Caco-2 (cell line): Measurements from ENCODE around the gene ADIPOR2. TPM values are rescaled to one million over a fixed set of nuclear protein-coding genes. Genes with fewer than 3 reads are reported as not detected.
A peak's percentile ranks its signal among the peaks of the same experiment; 100 is the strongest.

ENCODE experiments used
- BruUV-seq: library from RNA; stranded (reverse); fragments of 400-500 nt; replicated peaks from 2 replicates; lab custom pipeline; 2021; lab: Mats Ljungman, UMichigan
- CTCF ChIA-PET: fragments of 300-600 bp; sonication (Branson Sonifier 250); formaldehyde crosslinking; loops from one replicate; lab custom pipeline; 2022; ENCODE audit warnings: antibody characterized with exemption; lab: Charles Lee
- POLR2A ChIA-PET: fragments of 300-600 bp; sonication (Branson Sonifier 250); formaldehyde crosslinking; loops from one replicate; lab custom pipeline; 2022; ENCODE audit warnings: antibody characterized with exemption; lab: Charles Lee
- DNase-seq, 2 experiments: peaks; one replicate each; pipeline versions ENCODE4 v3.0.0 to v3.0.0-alpha.2; 2020 to 2022
- H3K27me3 ChIP-seq: replicated peaks from 2 replicates; pipeline ENCODE4 v1.6.0; 2011; ENCODE audit warnings: low read length; ENCODE audit not compliant: control insufficient read depth, insufficient read depth
- H3K36me3 ChIP-seq: 2 replicates; pipeline ENCODE4 v1.5.1; 2011; ENCODE audit warnings: low read length; ENCODE audit not compliant: control insufficient read depth, insufficient read depth
- H3K4me1 ChIP-seq: fragments of 250-450 bp; sonication (Bioruptor Pico); 2 replicates; pipeline ENCODE4 v1.5.1; 2020; ENCODE audit warnings: mild to moderate bottlenecking
- H3K4me3 ChIP-seq: 2 replicates; pipeline ENCODE4 v1.5.1; 2011; ENCODE audit warnings: low read depth, mild to moderate bottlenecking, control low read depth, low read length
- H3K9me3 ChIP-seq: fragments of 250-450 bp; sonication (Bioruptor Pico); 2 replicates; pipeline ENCODE4 v1.5.1; 2020; ENCODE audit warnings: mild to moderate bottlenecking, moderate library complexity
- H3K27ac Mint-ChIP-seq: one replicate; pipeline ENCODE4 v1.8.0; 2022; ENCODE audit warnings: mixed read lengths; ENCODE audit not compliant: unreplicated experiment
- H3K27me3 Mint-ChIP-seq: one replicate; pipeline ENCODE4 v1.8.0; 2022; ENCODE audit warnings: mixed read lengths; ENCODE audit not compliant: insufficient read depth, unreplicated experiment
- H3K36me3 Mint-ChIP-seq: one replicate; pipeline ENCODE4 v1.8.0; 2022; ENCODE audit warnings: mild to moderate bottlenecking, mixed read lengths; ENCODE audit not compliant: insufficient read depth, unreplicated experiment
- H3K4me1 Mint-ChIP-seq: one replicate; pipeline ENCODE4 v1.8.0; 2022; ENCODE audit warnings: low read depth, mixed read lengths; ENCODE audit not compliant: unreplicated experiment
- H3K4me3 Mint-ChIP-seq: one replicate; pipeline ENCODE4 v1.8.0; 2022; ENCODE audit warnings: mild to moderate bottlenecking, moderate library complexity, mixed read lengths; ENCODE audit not compliant: unreplicated experiment
- H3K9me3 Mint-ChIP-seq: one replicate; pipeline ENCODE4 v1.8.0; 2022; ENCODE audit warnings: mixed read lengths; ENCODE audit not compliant: unreplicated experiment
- CTCF ChIP-seq, 2 experiments: fragments of 200-600 bp in 1 of 2; IDR thresholded peaks; 1 replicate in 1 of 2; 2 replicates in 1 of 2; pipeline versions ENCODE4 v1.5.1 to v1.8.0; 2011 to 2022; ENCODE audit warnings: antibody characterized with exemption in 1 of 2, control low read depth in 1 of 2, inconsistent platforms in 1 of 2, low read depth in 1 of 2, low read length in 1 of 2, mild to moderate bottlenecking in 1 of 2, moderate library complexity in 1 of 2; ENCODE audit not compliant: insufficient read depth in 1 of 2, severe bottlenecking in 1 of 2, unreplicated experiment in 1 of 2
- intact Hi-C: fragments of 100-400 bp; cut with micrococcal nuclease; formaldehyde crosslinking; loops from one replicate; pipeline ENCODE4 v1.10.0; 2022; ENCODE audit not compliant: unreplicated experiment
- total RNA-seq: library from RNA; stranded (reverse); gene quantifications from 2 replicates; pipeline ENCODE4 v1.2.3, GENCODE V29; 2022

ADIPOR2 gene
- total RNA-seq, 1 experiment from 2014 or later, result 119 TPM

- Mint-ChIP-seq H3K27me3 (no peaks in the 10 kb centered on the region), H3K4me1 (peaks cover 9% of the 10 kb centered on the region), H3K36me3 (peaks cover 18% of the 10 kb centered on the region), H3K4me3 (peak overlapping the region; percentile 82), H3K9me3 (no peaks in the 10 kb centered on the region), H3K27ac (no peak overlapping the region)
- Histone ChIP-seq H3K4me1 (peaks cover 8% of the 10 kb centered on the region; the same call in 1 of the 2 replicates), H3K9me3 (no peaks in the 10 kb centered on the region), H3K27me3 (no peaks in the 10 kb centered on the region), H3K4me3 (peak overlapping the region; percentile 40), H3K36me3 (no peaks in the 10 kb centered on the region)
- no peak for TF ChIP-seq CTCF (IDR thresholded peaks at IDR 0.05; ENCODE audit: insufficient read depth in 1 of 2, low read depth in 1 of 2, low read length in 1 of 2, severe bottlenecking in 1 of 2, unreplicated experiment in 1 of 2)
- CTCF ChIA-PET, result interaction anchor here (1.4 to 3.6 kb wide), 3 partner anchors 142 to 163 kb away, joined by 4 to 45 read pairs (median 14); no protein-coding TSS in a partner anchor
- DNase-seq, result peak in 1 of 2 experiments; percentile 38
- POLR2A ChIA-PET, result no interaction called here
- BruUV-seq, result no TSS peak
- intact Hi-C loops, result loop anchor here (2.0 kb wide), 1 partner anchor 238 kb away; no protein-coding TSS in a partner anchor
These were observed 106.4 kb downstream of the ADIPOR2 start for GRCh38 chr12:1797011-1797901.

GRCh38 chr12:1797991-1798640 is 107.2 kb downstream of the ADIPOR2 start:
- Mint-ChIP-seq H3K4me1 (peaks cover 9% of the 10 kb centered on the region), H3K27ac (no peak overlapping the region), H3K4me3 (no peak overlapping the region), H3K27me3 (no peaks in the 10 kb centered on the region), H3K9me3 (no peaks in the 10 kb centered on the region), H3K36me3 (peaks cover 12% of the 10 kb centered on the region)
- POLR2A ChIA-PET, result no interaction called here
- intact Hi-C loops, result loop anchor here (2.0 kb wide), 1 partner anchor 237 kb away; no protein-coding TSS in a partner anchor
- no peak for DNase-seq
- BruUV-seq, result no TSS peak
- CTCF ChIA-PET, result interaction anchor here (0.6 to 3.0 kb wide), 4 partner anchors 142 to 785 kb away, joined by 3 to 14 read pairs (median 4); no protein-coding TSS in a partner anchor
- Histone ChIP-seq H3K36me3 (no peaks in the 10 kb centered on the region), H3K27me3 (no peaks in the 10 kb centered on the region), H3K9me3 (no peaks in the 10 kb centered on the region), H3K4me3 (no peak overlapping the region), H3K4me1 (peaks cover 8% of the 10 kb centered on the region; the same call in 1 of the 2 replicates)
- no peak for TF ChIP-seq CTCF (IDR thresholded peaks at IDR 0.05; ENCODE audit: insufficient read depth in 1 of 2, low read depth in 1 of 2, low read length in 1 of 2, severe bottlenecking in 1 of 2, unreplicated experiment in 1 of 2)

DNA sequence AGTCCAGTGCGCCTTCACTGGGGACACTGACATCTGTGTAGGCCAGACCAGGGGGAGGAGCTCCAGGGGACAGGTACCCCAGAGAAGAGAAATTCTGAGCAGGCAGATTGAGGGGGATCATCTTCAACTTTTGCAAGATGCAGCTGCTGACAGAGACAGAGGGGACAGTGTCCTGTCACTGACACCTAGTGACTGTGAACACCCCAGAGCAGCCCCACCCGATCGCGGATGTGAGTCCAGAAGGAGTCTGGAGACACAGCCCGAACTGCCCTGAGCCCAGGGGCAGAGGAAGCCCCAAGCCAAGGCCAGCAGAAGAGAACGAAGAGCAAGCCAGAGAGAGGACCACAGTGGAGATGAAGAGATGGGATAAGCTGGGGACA is 107.8 kb downstream of the ADIPOR2 start:
- no peak for DNase-seq
- Mint-ChIP-seq H3K4me3 (no peak overlapping the region), H3K36me3 (peaks cover 10% of the 10 kb centered on the region), H3K4me1 (peaks cover 9% of the 10 kb centered on the region), H3K27ac (no peak overlapping the region), H3K9me3 (no peaks in the 10 kb centered on the region), H3K27me3 (no peaks in the 10 kb centered on the region)
- TF ChIP-seq CTCF (IDR thresholded peaks at IDR 0.05; ENCODE audit: insufficient read depth in 1 of 2, low read depth in 1 of 2, low read length in 1 of 2, severe bottlenecking in 1 of 2, unreplicated experiment in 1 of 2), result no peak
- H3K27me3 ChIP-seq, result no peaks in the 10 kb centered on the region
- BruUV-seq, result no TSS peak
- no peaks in the 10 kb centered on the region for H3K36me3 ChIP-seq
- intact Hi-C loops, result no loop called here
- H3K4me1 ChIP-seq, result peaks cover 8% of the 10 kb centered on the region; the same call in 1 of the 2 replicates
- no peak overlapping the region for H3K4me3 ChIP-seq
- no peaks in the 10 kb centered on the region for H3K9me3 ChIP-seq
- POLR2A ChIA-PET, result no interaction called here
- CTCF ChIA-PET, result interaction anchor here (0.7 to 3.0 kb wide), 3 partner anchors 141 to 785 kb away, joined by 3 to 14 read pairs (median 4); no protein-coding TSS in a partner anchor
